Neuron (in vitro differentiated cells): ENCODE measurements around the gene CHRD.

Experiments used
- H2AFZ ChIP-seq: one replicate; pipeline ENCODE4 v1.6.1; 2013; ENCODE audit warnings: low read depth, mild to moderate bottlenecking, inconsistent platforms, low read length, moderate library complexity
- H3K27me3 ChIP-seq: one replicate; pipeline ENCODE4 v1.6.1; 2013; ENCODE audit warnings: low read length; ENCODE audit not compliant: insufficient read depth
- H3K36me3 ChIP-seq: one replicate; pipeline ENCODE4 v1.6.1; 2013; ENCODE audit warnings: low read length; ENCODE audit not compliant: insufficient read depth
- H3K4me1 ChIP-seq: one replicate; pipeline ENCODE4 v1.6.1; 2013; ENCODE audit warnings: low read length; ENCODE audit not compliant: insufficient read depth
- H3K4me3 ChIP-seq: 2 replicates; pipeline ENCODE4 v1.5.1; 2013; ENCODE audit warnings: mild to moderate bottlenecking, low read length, moderate library complexity
- H3K9me3 ChIP-seq: one replicate; pipeline ENCODE4 v1.6.1; 2013; ENCODE audit warnings: low read length

CHRD gene

DNA sequence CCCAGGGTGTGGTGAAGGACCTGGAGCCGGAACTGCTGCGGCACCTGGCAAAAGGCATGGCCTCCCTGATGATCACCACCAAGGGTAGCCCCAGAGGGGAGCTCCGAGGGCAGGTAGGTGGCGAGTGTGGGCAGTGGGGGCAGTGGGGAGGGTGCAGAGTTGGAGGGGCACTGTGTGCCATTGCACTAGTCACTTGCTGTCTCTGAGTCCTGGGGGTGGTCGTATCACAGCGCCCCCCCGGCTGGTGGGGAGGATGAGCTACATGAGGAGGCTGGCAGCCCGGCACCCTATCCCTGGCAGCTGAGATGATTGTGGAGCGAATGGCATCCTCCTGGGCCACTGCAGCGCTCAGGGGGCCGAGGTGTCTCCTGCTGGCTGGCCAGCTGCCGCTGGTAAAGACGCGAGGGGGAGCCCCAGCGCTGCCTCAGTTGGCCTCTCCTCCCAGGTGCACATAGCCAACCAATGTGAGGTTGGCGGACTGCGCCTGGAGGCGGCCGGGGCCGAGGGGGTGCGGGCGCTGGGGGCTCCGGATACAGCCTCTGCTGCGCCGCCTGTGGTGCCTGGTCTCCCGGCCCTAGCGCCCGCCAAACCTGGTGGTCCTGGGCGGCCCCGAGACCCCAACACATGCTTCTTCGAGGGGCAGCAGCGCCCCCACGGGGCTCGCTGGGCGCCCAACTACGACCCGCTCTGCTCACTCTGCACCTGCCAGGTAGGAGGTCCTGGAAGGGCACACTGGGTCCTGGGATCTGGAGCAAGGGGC lies 6.4 kb downstream of the CHRD start:
- H2AFZ ChIP-seq, result no peak overlapping the region
- no peaks in the 10 kb centered on the region for H3K27me3 ChIP-seq
- no peaks in the 10 kb centered on the region for H3K9me3 ChIP-seq
- peaks cover 6% of the 10 kb centered on the region for H3K4me1 ChIP-seq
- no peak overlapping the region for H3K4me3 ChIP-seq
- no peaks in the 10 kb centered on the region for H3K36me3 ChIP-seq

DNA sequence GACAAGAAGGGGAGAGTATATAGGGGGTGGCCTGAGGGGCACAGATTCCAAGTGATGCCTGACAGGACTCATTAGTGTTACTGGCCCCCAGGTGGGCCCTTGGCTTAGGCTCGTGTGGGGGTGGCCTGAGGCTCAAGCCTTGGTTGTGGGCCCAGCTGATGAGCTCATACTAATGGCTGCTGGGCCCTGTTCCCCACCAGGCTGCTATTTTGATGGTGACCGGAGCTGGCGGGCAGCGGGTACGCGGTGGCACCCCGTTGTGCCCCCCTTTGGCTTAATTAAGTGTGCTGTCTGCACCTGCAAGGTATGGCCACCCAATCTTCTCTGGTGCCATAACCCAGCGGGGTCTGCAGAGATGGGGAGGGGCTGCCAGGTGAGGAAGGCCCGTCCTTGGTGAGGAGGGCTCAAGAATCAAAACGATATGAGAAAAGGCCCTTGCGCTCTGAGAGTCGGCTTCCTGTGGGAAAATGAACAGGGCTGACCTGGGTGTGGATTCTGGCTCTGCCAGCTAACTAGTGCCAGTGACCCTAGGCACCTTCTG lies 7.4 kb downstream of the CHRD start:
- no peak overlapping the region for H2AFZ ChIP-seq
- H3K9me3 ChIP-seq, result no peaks in the 10 kb centered on the region
- no peak overlapping the region for H3K4me3 ChIP-seq
- H3K27me3 ChIP-seq, result no peaks in the 10 kb centered on the region
- peaks cover 3% of the 10 kb centered on the region for H3K4me1 ChIP-seq
- no peaks in the 10 kb centered on the region for H3K36me3 ChIP-seq

DNA sequence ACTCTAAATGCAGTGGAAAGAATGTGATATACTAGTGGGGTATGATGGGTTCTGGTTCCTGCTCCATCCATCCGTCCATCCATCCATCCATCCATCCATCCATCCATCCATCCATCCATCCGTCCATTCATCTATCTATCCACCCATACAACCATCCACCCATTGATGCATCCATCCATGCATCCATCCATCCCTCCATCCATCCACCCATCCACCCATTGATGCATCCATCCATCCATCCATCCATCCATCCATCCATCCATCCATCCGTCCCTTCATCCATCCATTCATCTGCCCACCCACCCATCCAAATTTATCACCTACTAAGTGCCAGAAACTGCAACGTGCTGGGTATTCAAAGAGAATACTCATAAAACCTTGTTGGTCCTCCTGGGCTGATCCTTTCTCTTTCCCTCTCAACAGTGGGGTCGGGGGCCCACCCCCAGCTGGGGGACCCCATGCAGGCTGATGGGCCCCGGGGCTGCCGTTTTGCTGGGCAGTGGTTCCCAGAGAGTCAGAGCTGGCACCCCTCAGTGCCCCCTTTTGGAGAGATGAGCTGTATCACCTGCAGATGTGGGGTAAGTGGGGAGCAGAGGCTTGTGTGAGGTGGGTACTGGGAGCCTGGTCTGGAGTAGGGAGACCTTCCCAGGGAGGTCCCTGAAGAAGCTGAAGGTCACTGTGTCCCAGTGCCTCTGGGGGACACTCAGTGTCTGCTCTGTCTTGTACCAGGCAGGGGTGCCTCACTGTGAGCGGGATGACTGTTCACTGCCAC lies 8.5 kb downstream of the CHRD start:
- H2AFZ ChIP-seq, result no peak overlapping the region
- no peaks in the 10 kb centered on the region for H3K27me3 ChIP-seq
- no peaks in the 10 kb centered on the region for H3K9me3 ChIP-seq
- H3K4me3 ChIP-seq, result no peak overlapping the region
- no peaks in the 10 kb centered on the region for H3K36me3 ChIP-seq
- peaks cover 3% of the 10 kb centered on the region for H3K4me1 ChIP-seq

DNA sequence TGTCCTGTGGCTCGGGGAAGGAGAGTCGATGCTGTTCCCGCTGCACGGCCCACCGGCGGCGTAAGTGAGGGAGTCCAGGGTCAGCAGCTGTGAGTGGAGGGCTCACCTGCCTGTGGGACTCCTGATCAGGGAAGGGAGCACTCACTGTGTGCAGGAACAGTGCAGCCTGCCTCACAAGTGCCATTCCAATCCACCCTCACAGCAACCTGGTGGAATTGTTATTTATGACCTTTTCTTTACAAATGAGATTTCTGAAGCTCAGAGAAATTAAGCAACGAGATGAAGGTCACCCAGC lies 9.0 kb downstream of the CHRD start:
- Histone ChIP-seq H2AFZ (no peak overlapping the region), H3K9me3 (no peaks in the 10 kb centered on the region), H3K36me3 (no peaks in the 10 kb centered on the region), H3K27me3 (no peaks in the 10 kb centered on the region), H3K4me3 (no peak overlapping the region), H3K4me1 (peaks cover 3% of the 10 kb centered on the region)

DNA sequence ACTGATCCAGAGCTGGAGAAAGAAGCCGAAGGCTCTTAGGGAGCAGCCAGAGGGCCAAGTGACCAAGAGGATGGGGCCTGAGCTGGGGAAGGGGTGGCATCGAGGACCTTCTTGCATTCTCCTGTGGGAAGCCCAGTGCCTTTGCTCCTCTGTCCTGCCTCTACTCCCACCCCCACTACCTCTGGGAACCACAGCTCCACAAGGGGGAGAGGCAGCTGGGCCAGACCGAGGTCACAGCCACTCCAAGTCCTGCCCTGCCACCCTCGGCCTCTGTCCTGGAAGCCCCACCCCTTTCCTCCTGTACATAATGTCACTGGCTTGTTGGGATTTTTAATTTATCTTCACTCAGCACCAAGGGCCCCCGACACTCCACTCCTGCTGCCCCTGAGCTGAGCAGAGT lies 9.5 kb downstream of the CHRD start:
- Histone ChIP-seq H3K9me3 (no peaks in the 10 kb centered on the region), H3K36me3 (no peaks in the 10 kb centered on the region), H3K4me1 (peaks cover 3% of the 10 kb centered on the region), H2AFZ (no peak overlapping the region), H3K27me3 (no peaks in the 10 kb centered on the region), H3K4me3 (no peak overlapping the region)

DNA sequence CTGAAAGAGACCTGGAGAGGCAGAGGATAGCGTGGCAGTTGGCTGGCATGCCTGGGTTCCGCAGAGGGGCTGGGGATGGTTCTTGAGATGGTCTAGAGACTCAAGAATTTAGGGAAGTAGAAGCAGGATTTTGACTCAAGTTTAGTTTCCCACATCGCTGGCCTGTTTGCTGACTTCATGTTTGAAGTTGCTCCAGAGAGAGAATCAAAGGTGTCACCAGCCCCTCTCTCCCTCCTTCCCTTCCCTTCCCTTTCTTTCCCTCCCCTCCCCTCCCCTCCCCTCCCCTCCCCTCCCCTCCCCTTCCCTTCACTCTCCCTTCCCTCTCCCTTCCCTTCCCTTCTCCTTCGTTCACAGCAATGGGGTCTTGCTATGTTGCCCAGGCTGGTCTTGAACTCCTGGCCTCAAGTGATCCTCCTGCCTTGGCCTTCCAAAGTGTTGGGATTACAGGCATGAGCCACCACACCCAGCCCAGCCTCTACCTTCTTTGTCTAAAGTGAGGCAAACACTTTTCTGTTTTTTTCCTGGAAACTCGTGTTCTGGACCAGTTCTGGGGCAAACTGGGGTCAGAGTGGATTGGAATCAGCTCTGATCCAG lies 10.2 kb downstream of the CHRD start:
- no peaks in the 10 kb centered on the region for H3K9me3 ChIP-seq
- H3K36me3 ChIP-seq, result no peaks in the 10 kb centered on the region
- H3K27me3 ChIP-seq, result no peaks in the 10 kb centered on the region
- peaks cover 3% of the 10 kb centered on the region for H3K4me1 ChIP-seq
- H2AFZ ChIP-seq, result no peak overlapping the region
- no peak overlapping the region for H3K4me3 ChIP-seq

DNA sequence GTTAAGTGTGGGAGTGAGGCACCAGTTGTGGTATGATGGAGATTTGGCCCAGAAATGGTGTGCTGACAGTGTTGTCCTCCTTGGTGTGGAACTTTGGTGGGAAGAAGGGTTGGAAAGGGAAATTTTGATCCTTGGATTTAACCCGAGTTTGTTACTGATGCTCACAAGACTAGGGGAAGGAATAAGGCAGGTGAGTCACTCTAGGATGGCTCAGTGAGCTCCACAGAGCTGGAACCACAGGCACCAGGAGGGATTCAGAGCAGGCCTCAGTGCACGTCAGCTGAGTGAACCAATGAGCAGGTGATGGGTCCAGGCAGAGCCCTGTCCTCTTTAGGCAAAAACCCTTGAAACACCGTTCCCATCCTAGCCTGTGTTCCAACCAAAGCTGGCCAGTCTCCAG lies 11.4 kb downstream of the CHRD start:
- Histone ChIP-seq H3K4me3 (no peak overlapping the region), H3K36me3 (no peaks in the 10 kb centered on the region), H3K27me3 (no peaks in the 10 kb centered on the region), H2AFZ (no peak overlapping the region), H3K9me3 (no peaks in the 10 kb centered on the region), H3K4me1 (peaks cover 3% of the 10 kb centered on the region)

DNA sequence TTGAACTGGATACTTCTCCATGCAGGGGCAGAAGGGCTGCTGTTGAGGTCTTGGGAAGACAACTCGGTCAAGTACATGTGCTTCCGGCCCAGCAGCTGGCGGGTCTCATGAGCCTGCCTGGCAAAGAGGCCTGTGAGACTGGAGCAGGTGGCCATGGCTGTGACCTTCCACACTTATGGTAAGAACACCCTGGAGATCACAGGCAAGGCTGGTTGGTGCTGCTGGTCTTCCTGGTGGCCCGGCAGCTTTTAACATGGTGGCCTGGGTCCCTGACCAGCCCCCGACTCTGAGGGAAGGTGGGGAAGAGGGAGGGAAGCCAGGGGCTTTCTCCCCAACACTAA lies 15.4 kb downstream of the CHRD start:
- no peaks in the 10 kb centered on the region for H3K4me1 ChIP-seq
- no peaks in the 10 kb centered on the region for H3K36me3 ChIP-seq
- no peak overlapping the region for H3K4me3 ChIP-seq
- H2AFZ ChIP-seq, result no peak overlapping the region
- no peaks in the 10 kb centered on the region for H3K9me3 ChIP-seq
- H3K27me3 ChIP-seq, result no peaks in the 10 kb centered on the region

DNA sequence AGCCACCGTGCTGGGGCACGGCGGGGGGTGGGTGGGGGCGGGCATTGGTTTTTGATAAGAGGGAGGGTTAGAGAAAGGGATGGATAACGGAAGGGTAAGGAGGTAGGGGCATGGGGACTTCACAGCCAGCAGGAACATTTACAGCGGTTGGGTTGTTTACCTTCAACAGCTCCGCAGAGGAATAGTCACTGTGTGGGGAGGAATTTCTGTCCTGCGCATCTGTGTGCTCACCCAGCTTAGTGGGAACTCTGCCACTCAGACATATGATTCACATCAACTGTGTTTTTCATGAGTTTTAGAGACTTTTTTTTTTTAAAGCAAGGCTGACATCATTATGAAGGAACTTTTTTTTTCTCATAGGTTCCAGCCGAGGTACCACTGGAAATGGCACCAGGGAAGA lies 19.6 kb downstream of the CHRD start:
- no peaks in the 10 kb centered on the region for H3K4me1 ChIP-seq
- no peaks in the 10 kb centered on the region for H3K9me3 ChIP-seq
- H2AFZ ChIP-seq, result no peak overlapping the region
- H3K27me3 ChIP-seq, result peaks cover 9% of the 10 kb centered on the region
- H3K4me3 ChIP-seq, result no peak overlapping the region
- no peaks in the 10 kb centered on the region for H3K36me3 ChIP-seq

DNA sequence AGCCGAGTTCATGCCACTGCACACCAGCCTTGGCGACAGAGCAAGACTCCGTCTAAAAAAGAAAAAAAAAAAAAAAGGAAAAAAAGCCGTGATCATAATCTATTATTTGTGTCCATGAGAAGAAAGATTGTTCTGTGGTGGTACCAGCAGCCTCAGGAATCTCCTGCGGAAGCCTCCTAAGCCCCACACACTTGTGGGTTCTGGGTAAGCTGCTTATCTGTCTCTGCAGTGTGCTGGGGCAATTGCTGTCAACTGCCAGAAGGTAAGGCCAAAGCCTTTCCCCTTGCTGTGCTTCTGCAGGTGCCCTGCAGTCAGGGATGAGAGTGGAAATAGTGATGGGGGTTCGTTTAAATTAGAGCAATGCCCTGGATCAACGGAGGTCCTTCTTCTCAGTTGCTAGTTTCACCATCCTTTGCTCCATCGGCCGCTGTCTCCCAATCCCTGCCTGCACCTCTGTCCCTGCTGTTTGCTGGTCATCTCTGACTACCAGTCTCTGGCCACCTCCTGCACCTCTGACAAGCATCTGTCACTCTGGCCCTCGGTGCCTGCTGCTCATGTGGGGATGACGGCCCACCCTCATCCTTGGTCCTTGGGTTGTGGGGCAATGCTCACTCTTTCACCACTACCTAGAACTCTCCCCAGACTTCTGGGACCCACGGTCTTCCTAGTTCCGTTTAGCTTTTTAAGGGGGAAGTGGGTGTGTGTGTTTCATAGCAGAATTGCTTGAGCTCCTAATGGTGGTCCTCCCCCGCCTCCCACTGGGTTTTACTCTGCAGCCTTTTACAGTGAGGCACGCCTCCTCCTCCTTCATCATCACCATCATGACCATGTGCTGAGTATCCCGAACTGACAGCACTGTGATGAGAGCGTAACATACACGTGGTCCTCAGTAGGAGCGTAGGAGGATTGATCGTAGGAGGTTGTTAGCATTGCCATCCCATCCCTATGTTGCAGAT lies 25.5 kb downstream of the CHRD start:
- no peaks in the 10 kb centered on the region for H3K36me3 ChIP-seq
- H3K27me3 ChIP-seq, result peaks cover 18% of the 10 kb centered on the region
- no peak overlapping the region for H2AFZ ChIP-seq
- peaks cover 1% of the 10 kb centered on the region for H3K9me3 ChIP-seq
- no peak overlapping the region for H3K4me3 ChIP-seq
- no peaks in the 10 kb centered on the region for H3K4me1 ChIP-seq

DNA sequence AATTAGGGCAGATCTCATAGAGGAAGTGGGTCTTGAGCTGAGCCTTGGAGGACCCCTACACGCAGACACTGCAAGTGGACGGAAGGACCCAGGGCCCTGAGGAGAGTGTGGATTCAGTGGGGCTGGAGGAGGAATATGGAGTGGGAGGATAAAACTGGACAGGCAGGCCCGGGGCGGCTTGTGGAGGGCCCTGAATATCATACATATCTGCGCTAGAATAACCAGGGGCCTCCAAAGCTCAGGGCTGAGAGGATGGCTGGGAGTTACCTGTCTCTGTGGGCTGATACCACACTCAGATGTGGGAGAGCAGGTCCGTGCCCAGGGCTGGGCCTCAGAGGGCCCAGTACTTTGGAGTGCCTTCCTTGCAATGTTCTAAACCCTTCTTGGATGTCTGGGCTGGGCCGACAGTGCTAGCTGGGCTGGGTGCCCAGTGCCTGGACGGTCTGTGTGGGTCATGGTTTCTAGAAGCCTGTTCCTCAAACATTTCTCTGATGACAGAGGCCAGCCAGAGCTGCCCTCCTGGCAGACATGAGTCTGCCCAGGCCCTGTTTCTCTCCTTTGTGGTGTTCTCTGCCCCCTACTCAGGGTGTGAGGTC lies 29.6 kb downstream of the CHRD start:
- Histone ChIP-seq H3K27me3 (peaks cover 10% of the 10 kb centered on the region), H3K36me3 (no peaks in the 10 kb centered on the region), H3K4me3 (no peak overlapping the region), H2AFZ (no peak overlapping the region), H3K4me1 (no peaks in the 10 kb centered on the region), H3K9me3 (peaks cover 1% of the 10 kb centered on the region)

DNA sequence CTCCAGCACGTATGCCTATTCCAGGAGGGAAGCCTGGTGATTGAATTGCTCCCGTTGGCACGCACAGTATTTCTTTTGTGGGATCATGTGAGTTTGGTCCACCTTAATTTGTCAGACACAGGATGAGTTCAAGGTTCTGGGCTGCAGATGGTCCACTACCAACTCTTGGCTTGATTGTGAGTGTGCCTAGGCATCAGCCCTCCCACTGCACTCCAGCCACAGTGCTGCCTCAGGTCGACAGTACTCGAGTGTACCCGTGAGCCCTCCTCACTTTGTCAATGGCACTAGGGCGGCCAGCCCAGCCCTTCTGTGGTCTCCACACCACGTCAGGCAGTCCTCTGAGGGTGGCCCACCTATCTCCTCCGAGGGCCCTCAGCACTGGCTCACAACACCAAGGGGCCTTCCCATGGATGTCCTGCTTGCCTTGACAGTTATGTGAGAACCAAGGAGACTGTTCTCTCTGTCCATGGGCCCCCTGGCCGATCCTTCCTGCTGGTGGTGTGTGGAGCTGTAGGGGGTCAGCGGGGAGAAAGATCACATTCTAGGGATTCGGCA lies 30.2 kb downstream of the CHRD start:
- H3K36me3 ChIP-seq, result no peaks in the 10 kb centered on the region

More for the DNA sequence above, 30.2 kb downstream of the CHRD start:
- H3K4me1 ChIP-seq, result no peaks in the 10 kb centered on the region
- H3K9me3 ChIP-seq, result peaks cover 1% of the 10 kb centered on the region
- no peak overlapping the region for H2AFZ ChIP-seq
- no peak overlapping the region for H3K4me3 ChIP-seq
- H3K27me3 ChIP-seq, result peaks cover 10% of the 10 kb centered on the region
